Activated naive CD8-positive, alpha-beta T cell treated with anti-CD3 and anti-CD28 coated beads, Interleukin-2, amount 10 ng/mL, durations not matched to agents 7 days and 5 days (primary cell): Measurements from ENCODE around the gene FXYD7. TPM values are rescaled to one million over a fixed set of nuclear protein-coding genes. Genes with fewer than 3 reads are reported as not detected.
A peak's percentile ranks its signal among the peaks of the same experiment; 100 is the strongest.

ENCODE experiments used
- ATAC-seq: fragments of 150-1000 bp; cut with Tn5 transposase; one replicate; pipeline ENCODE4 v1.10.0; 2021; ENCODE audit warnings: low read depth, moderate library complexity
- POLR2A ChIA-PET: fragments of 350-600 bp; sonication (Branson Sonifier 250); formaldehyde crosslinking; loops from one replicate; lab custom pipeline; 2021; ENCODE audit warnings: antibody characterized with exemption; lab: Charles Lee
- DNase-seq: peaks from one replicate; pipeline ENCODE4 v3.0.0; 2021
- H3K27ac Mint-ChIP-seq: one replicate; pipeline ENCODE4 v1.8.0; 2022; ENCODE audit warnings: mild to moderate bottlenecking, mixed read lengths
- H3K27me3 Mint-ChIP-seq: one replicate; pipeline ENCODE4 v1.8.0; 2022; ENCODE audit warnings: mild to moderate bottlenecking, moderate library complexity, mixed read lengths
- H3K36me3 Mint-ChIP-seq: one replicate; pipeline ENCODE4 v1.8.0; 2021; ENCODE audit warnings: mild to moderate bottlenecking, mixed read lengths
- H3K4me1 Mint-ChIP-seq: one replicate; pipeline ENCODE4 v1.8.0; 2021; ENCODE audit warnings: mixed read lengths
- H3K4me3 Mint-ChIP-seq: one replicate; pipeline ENCODE4 v1.8.0; 2022; ENCODE audit warnings: mild to moderate bottlenecking, moderate library complexity, mixed read lengths
- H3K9me3 Mint-ChIP-seq: one replicate; pipeline ENCODE4 v1.8.0; 2021; ENCODE audit warnings: mixed read lengths
- total RNA-seq, 2 experiments: library from RNA; stranded (reverse); gene quantifications; one replicate each; pipeline ENCODE4 v1.2.3, GENCODE V29; 2021

The FXYD7 gene
- total RNA-seq, 2 experiments from 2014 or later, result 5.3 to 6.5 TPM

- ATAC-seq (no peak), DNase-seq (no peak)
- Mint-ChIP-seq H3K27ac (no peak within 1 kb of the TSS), H3K36me3 (no peaks in the 10 kb centered on the region), H3K4me3 (no peak within 1 kb of the TSS), H3K27me3 (peaks cover 7% of the 10 kb centered on the region), H3K4me1 (peaks cover 18% of the 10 kb centered on the region), H3K9me3 (no peaks in the 10 kb centered on the region)
- POLR2A ChIA-PET, result no interaction called here
These were observed 4.7 kb upstream of the FXYD7 start, which contains the start of gene FXYD1 for GRCh38 chr19:35138305-35138892. TSS of gene FXYD1 (plus strand) at chr19:35138824. CDS start at chr19:35140080, 1,256 bp downstream.

GRCh38 chr19:35140207-35140961, 2.7 kb upstream of the FXYD7 start:
- Mint-ChIP-seq H3K4me3 (peak overlapping the region; percentile 64), H3K27me3 (peaks cover 12% of the 10 kb centered on the region), H3K27ac (no peak overlapping the region), H3K4me1 (peaks cover 22% of the 10 kb centered on the region), H3K36me3 (no peaks in the 10 kb centered on the region), H3K9me3 (no peaks in the 10 kb centered on the region)
- DNase-seq (no peak), ATAC-seq (no peak)
- POLR2A ChIA-PET, result interaction anchor here (0.9 to 1.9 kb wide), 3 partner anchors 14 to 128 kb away, joined by 3 to 16 read pairs (median 4); partner anchors contain the start of gene FXYD5

GRCh38 chr19:35140962-35141836, 1.9 kb upstream of the FXYD7 start:
- ATAC-seq, result peak; percentile 88
- peaks cover 18% of the 10 kb centered on the region for H3K4me1 Mint-ChIP-seq
- POLR2A ChIA-PET, result interaction anchor here (0.6 to 1.9 kb wide), 13 partner anchors 13 to 206 kb away, joined by 3 to 16 read pairs (median 3); partner anchors contain the start of genes FFAR1, FXYD5 and USF2
- peaks cover 12% of the 10 kb centered on the region for H3K27me3 Mint-ChIP-seq
- peak; percentile 98 for DNase-seq
- H3K4me3 Mint-ChIP-seq, result peak overlapping the region; percentile 86
- no peaks in the 10 kb centered on the region for H3K9me3 Mint-ChIP-seq
- peak overlapping the region; percentile 78 for H3K27ac Mint-ChIP-seq
- H3K36me3 Mint-ChIP-seq, result no peaks in the 10 kb centered on the region

- peak overlapping the region; percentile 78 for H3K27ac Mint-ChIP-seq
- H3K9me3 Mint-ChIP-seq, result no peaks in the 10 kb centered on the region
- peaks cover 18% of the 10 kb centered on the region for H3K4me1 Mint-ChIP-seq
- peak overlapping the region; percentile 86 for H3K4me3 Mint-ChIP-seq
- ATAC-seq (no peak), DNase-seq (no peak)
- H3K36me3 Mint-ChIP-seq, result no peaks in the 10 kb centered on the region
- POLR2A ChIA-PET, result interaction anchor here (0.6 to 1.9 kb wide), 13 partner anchors 12 to 205 kb away, joined by 3 to 16 read pairs (median 3); partner anchors contain the start of genes FFAR1, FXYD5 and USF2
- H3K27me3 Mint-ChIP-seq, result peaks cover 12% of the 10 kb centered on the region
These were observed 1.0 kb upstream of the FXYD7 start for GRCh38 chr19:35141837-35142605.

- Mint-ChIP-seq H3K36me3 (no peaks in the 10 kb centered on the region), H3K27me3 (peaks cover 10% of the 10 kb centered on the region), H3K27ac (peak overlapping the region; percentile 36), H3K9me3 (no peaks in the 10 kb centered on the region), H3K4me1 (peaks cover 18% of the 10 kb centered on the region), H3K4me3 (peak overlapping the region; percentile 63)
- DNase-seq, result peak; percentile 87
- peak; percentile 30 for ATAC-seq
- POLR2A ChIA-PET, result interaction anchor here (0.7 to 1.9 kb wide), 6 partner anchors 11 to 125 kb away, joined by 3 to 16 read pairs (median 4); partner anchors contain the start of gene FXYD5
These were observed 337 bp upstream of the FXYD7 start for GRCh38 chr19:35142606-35143230.

GRCh38 chr19:35143818-35144217, 763 bp downstream of the FXYD7 start:
- Mint-ChIP-seq H3K9me3 (no peaks in the 10 kb centered on the region), H3K4me1 (peaks cover 18% of the 10 kb centered on the region), H3K27ac (no peak overlapping the region), H3K4me3 (peak overlapping the region; percentile 0), H3K27me3 (peaks cover 10% of the 10 kb centered on the region), H3K36me3 (no peaks in the 10 kb centered on the region)
- ATAC-seq, result no peak
- POLR2A ChIA-PET, result interaction anchor here (0.6 kb wide), 1 partner anchor 310 kb away, joined by 4 read pairs; no protein-coding TSS in a partner anchor
- no peak for DNase-seq

- H3K9me3 Mint-ChIP-seq, result no peaks in the 10 kb centered on the region
- no peaks in the 10 kb centered on the region for H3K36me3 Mint-ChIP-seq
- ATAC-seq, result no peak
- H3K4me1 Mint-ChIP-seq, result peaks cover 18% of the 10 kb centered on the region
- POLR2A ChIA-PET, result interaction anchor here (0.6 kb wide), 1 partner anchor 309 kb away, joined by 4 read pairs; no protein-coding TSS in a partner anchor
- H3K27me3 Mint-ChIP-seq, result peaks cover 10% of the 10 kb centered on the region
- no peak overlapping the region for H3K27ac Mint-ChIP-seq
- no peak overlapping the region for H3K4me3 Mint-ChIP-seq
- DNase-seq, result no peak
These were observed 1.2 kb downstream of the FXYD7 start for GRCh38 chr19:35144259-35144599.

- no peak overlapping the region for H3K27ac Mint-ChIP-seq
- peaks cover 18% of the 10 kb centered on the region for H3K4me1 Mint-ChIP-seq
- ATAC-seq (no peak), DNase-seq (no peak)
- POLR2A ChIA-PET, result interaction anchor here (1.2 to 1.4 kb wide), 2 partner anchors 18 to 67 kb away, joined by 3 to 5 read pairs; no protein-coding TSS in a partner anchor
- no peaks in the 10 kb centered on the region for H3K9me3 Mint-ChIP-seq
- H3K27me3 Mint-ChIP-seq, result peaks cover 10% of the 10 kb centered on the region
- H3K4me3 Mint-ChIP-seq, result no peak overlapping the region
- no peaks in the 10 kb centered on the region for H3K36me3 Mint-ChIP-seq
These were observed 1.8 kb downstream of the FXYD7 start for GRCh38 chr19:35144600-35145436.

GRCh38 chr19:35146746-35147459, 3.8 kb downstream of the FXYD7 start:
- DNase-seq (no peak), ATAC-seq (no peak)
- no peaks in the 10 kb centered on the region for H3K9me3 Mint-ChIP-seq
- H3K27ac Mint-ChIP-seq, result no peak overlapping the region
- POLR2A ChIA-PET, result no interaction called here
- H3K4me3 Mint-ChIP-seq, result no peak overlapping the region
- no peaks in the 10 kb centered on the region for H3K36me3 Mint-ChIP-seq
- peaks cover 10% of the 10 kb centered on the region for H3K27me3 Mint-ChIP-seq
- H3K4me1 Mint-ChIP-seq, result peaks cover 12% of the 10 kb centered on the region

- POLR2A ChIA-PET, result no interaction called here
- peaks cover 19% of the 10 kb centered on the region for H3K4me1 Mint-ChIP-seq
- H3K36me3 Mint-ChIP-seq, result no peaks in the 10 kb centered on the region
- ATAC-seq (no peak), DNase-seq (no peak)
- H3K27ac Mint-ChIP-seq, result no peak overlapping the region
- no peak overlapping the region for H3K4me3 Mint-ChIP-seq
- H3K9me3 Mint-ChIP-seq, result no peaks in the 10 kb centered on the region
- peaks cover 9% of the 10 kb centered on the region for H3K27me3 Mint-ChIP-seq
These were observed 6.4 kb downstream of the FXYD7 start for GRCh38 chr19:35149463-35149862.

- no peak for DNase-seq
- Mint-ChIP-seq H3K27me3 (peaks cover 9% of the 10 kb centered on the region), H3K36me3 (no peaks in the 10 kb centered on the region), H3K27ac (no peak overlapping the region), H3K9me3 (no peaks in the 10 kb centered on the region), H3K4me1 (peaks cover 19% of the 10 kb centered on the region), H3K4me3 (no peak overlapping the region)
- POLR2A ChIA-PET, result no interaction called here
- no peak for ATAC-seq
These were observed 7.4 kb downstream of the FXYD7 start for GRCh38 chr19:35150445-35150844.
